HG02571 (cell line): ENCODE measurements around the gene ROPN1L.
"Not testable (repeated sequence)": the region's sequence is repeated elsewhere in the genome, so short reads cannot be mapped to it uniquely, and the experiment has no call there.

Source experiments
- ATAC-seq: cut with Tn5 transposase; IDR thresholded peaks from one replicate; pipeline ENCODE4 v1.9.1; 2021; ENCODE audit warnings: mild to moderate bottlenecking, moderate library complexity; ENCODE audit not compliant: unreplicated experiment

ROPN1L gene

GRCh38 chr5:10475931-10476676, 34.4 kb downstream of the ROPN1L start:
- no peak for ATAC-seq

- no peak for ATAC-seq
Observed at GRCh38 chr5:10476878-10477277, 35.2 kb downstream of the ROPN1L start.

- ATAC-seq, result no peak
Observed at GRCh38 chr5:10477943-10478342, 36.3 kb downstream of the ROPN1L start.

- no peak for ATAC-seq
Observed at GRCh38 chr5:10478436-10478835, 36.8 kb downstream of the ROPN1L start.

- ATAC-seq, result no peak
Observed at GRCh38 chr5:10479154-10479721, 37.6 kb downstream of the ROPN1L start.

GRCh38 chr5:10480237-10480985, 38.7 kb downstream of the ROPN1L start:
- ATAC-seq, result no peak

GRCh38 chr5:10481241-10481935, 39.7 kb downstream of the ROPN1L start:
- ATAC-seq, result no peak

- no peak for ATAC-seq
Observed at GRCh38 chr5:10482791-10483530, 41.3 kb downstream of the ROPN1L start.

- no peak for ATAC-seq
Observed at GRCh38 chr5:10484774-10485141, 43.1 kb downstream of the ROPN1L start.

- no peak for ATAC-seq
Observed at GRCh38 chr5:10485142-10485795, 43.6 kb downstream of the ROPN1L start.

- ATAC-seq, result no peak
Observed at GRCh38 chr5:10485897-10486296, 44.2 kb downstream of the ROPN1L start.

- no peak for ATAC-seq
Observed at GRCh38 chr5:10486511-10487344, 45.0 kb downstream of the ROPN1L start.

- ATAC-seq, result no peak
Observed at GRCh38 chr5:10488144-10488543, 46.5 kb downstream of the ROPN1L start.

- no peak for ATAC-seq
Observed at GRCh38 chr5:10489810-10490426, 48.2 kb downstream of the ROPN1L start.

GRCh38 chr5:10490927-10491672, 49.4 kb downstream of the ROPN1L start:
- no peak for ATAC-seq

- ATAC-seq, result no peak
Observed at GRCh38 chr5:10491673-10492026, 50.0 kb downstream of the ROPN1L start.

- no peak for ATAC-seq
Observed at GRCh38 chr5:10493884-10494283, 52.2 kb downstream of the ROPN1L start.

GRCh38 chr5:10494497-10494896, 52.8 kb downstream of the ROPN1L start:
- not testable (repeated sequence) for ATAC-seq
